IPS-NIHi7 (cell line): ENCODE data around the gene TCEAL4.
"Not testable (repeated sequence)": the region's sequence is repeated elsewhere in the genome, so short reads cannot be mapped to it uniquely, and the experiment has no call there.

Experiments used
- DNase-seq: peaks from one replicate; pipeline ENCODE4 v3.0.0; 2012; ENCODE audit warnings: mixed read lengths; ENCODE audit errors: extremely low spot score

TCEAL4 gene

GRCh38 chrX:103592295-103592694 lies 7.0 kb downstream of the TCEAL4 start:
- DNase-seq = not testable (repeated sequence)

GRCh38 chrX:103595202-103595601 lies 9.9 kb downstream of the TCEAL4 start:
- not testable (repeated sequence) for DNase-seq

- DNase-seq = peak; percentile 81
Observed at GRCh38 chrX:103607364-103608305, 22.3 kb downstream of the TCEAL4 start, which contains the start of gene TCEAL3. TCEAL3 (plus strand) TSS chrX:103607963; CDS start chrX:103609065, 1,102 bp downstream.

GRCh38 chrX:103608306-103608963 lies 23.1 kb downstream of the TCEAL4 start:
- no peak for DNase-seq

GRCh38 chrX:103610282-103610681 lies 25.0 kb downstream of the TCEAL4 start:
- DNase-seq = no peak

- no peak for DNase-seq
Observed at GRCh38 chrX:103613362-103613890, 28.1 kb downstream of the TCEAL4 start.

GRCh38 chrX:103614999-103615398 lies 29.7 kb downstream of the TCEAL4 start:
- no peak for DNase-seq

- DNase-seq = no peak
Observed at GRCh38 chrX:103615781-103616371, 30.6 kb downstream of the TCEAL4 start.

- no peak for DNase-seq
Observed at GRCh38 chrX:103616676-103617186, 31.4 kb downstream of the TCEAL4 start.

GRCh38 chrX:103624111-103624510 lies 38.8 kb downstream of the TCEAL4 start:
- DNase-seq = no peak

GRCh38 chrX:103626855-103627254 lies 41.5 kb downstream of the TCEAL4 start:
- DNase-seq = no peak

- peak; percentile 47 for DNase-seq
Observed at GRCh38 chrX:103628386-103629317, 43.3 kb downstream of the TCEAL4 start, which contains the start of gene TCEAL1. TCEAL1 (plus strand) TSS chrX:103628975; CDS start chrX:103629917, 942 bp downstream.

- DNase-seq = peak; percentile 79
Observed at GRCh38 chrX:103629318-103630170, 44.2 kb downstream of the TCEAL4 start.

- DNase-seq = no peak
Observed at GRCh38 chrX:103630171-103630511, 44.8 kb downstream of the TCEAL4 start.

GRCh38 chrX:103631145-103631544 lies 45.8 kb downstream of the TCEAL4 start:
- DNase-seq = no peak

GRCh38 chrX:103635436-103635835 lies 50.1 kb downstream of the TCEAL4 start:
- no peak for DNase-seq
